ENCODE measurements around the gene NCOR2. TPM values are rescaled to one million over a fixed set of nuclear protein-coding genes. Genes with fewer than 3 reads are reported as not detected.
A peak's percentile ranks its signal among the peaks of the same experiment; 100 is the strongest.

The NCOR2 gene
- total RNA-seq, 8 experiments from 2014 or later: 17.9 to 125 (median 24.7) TPM

DNA sequence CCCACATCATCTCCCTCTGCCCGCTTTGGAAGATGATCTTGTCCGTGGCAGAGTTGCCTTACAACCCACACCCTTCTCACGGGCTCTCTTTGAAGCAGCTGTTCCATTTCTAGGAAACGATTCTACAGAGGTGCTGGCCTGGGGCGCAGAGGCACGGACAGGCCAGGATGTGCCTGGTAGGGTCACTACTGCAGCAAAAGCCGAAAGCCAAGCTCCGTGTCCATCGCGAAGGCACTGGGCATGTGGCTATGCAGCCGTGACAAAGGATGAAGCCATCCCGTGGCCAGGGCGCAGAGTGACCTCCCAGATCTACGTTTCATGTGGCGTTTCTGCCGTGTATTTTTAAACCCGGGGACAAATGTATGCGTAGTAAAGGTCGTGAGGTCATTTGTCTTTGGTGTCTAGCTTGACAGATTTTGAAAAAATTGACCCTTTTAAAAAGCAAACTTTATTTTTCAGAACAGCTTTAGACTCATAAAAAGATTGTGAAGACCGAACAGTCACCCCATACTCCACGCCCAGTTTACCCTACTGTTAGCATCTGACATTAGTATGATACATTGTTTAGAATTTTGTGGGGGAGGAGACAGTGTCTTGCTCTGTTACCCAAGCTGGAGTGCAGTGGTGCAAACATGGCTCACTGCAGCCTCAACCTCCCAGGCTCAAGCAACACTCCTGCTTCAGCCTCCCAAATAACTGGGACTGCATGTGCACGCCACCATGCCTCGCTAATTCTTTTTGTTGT, 40.4 kb upstream of the NCOR2 start:
- in situ Hi-C loops (cut with MboI; ENCODE audit: low pct_unique_long_range_greater_than_20kb in 2 of 9, low sequenced_read_pairs in 9 of 9, unreplicated experiment in 9 of 9): no loop called here

DNA sequence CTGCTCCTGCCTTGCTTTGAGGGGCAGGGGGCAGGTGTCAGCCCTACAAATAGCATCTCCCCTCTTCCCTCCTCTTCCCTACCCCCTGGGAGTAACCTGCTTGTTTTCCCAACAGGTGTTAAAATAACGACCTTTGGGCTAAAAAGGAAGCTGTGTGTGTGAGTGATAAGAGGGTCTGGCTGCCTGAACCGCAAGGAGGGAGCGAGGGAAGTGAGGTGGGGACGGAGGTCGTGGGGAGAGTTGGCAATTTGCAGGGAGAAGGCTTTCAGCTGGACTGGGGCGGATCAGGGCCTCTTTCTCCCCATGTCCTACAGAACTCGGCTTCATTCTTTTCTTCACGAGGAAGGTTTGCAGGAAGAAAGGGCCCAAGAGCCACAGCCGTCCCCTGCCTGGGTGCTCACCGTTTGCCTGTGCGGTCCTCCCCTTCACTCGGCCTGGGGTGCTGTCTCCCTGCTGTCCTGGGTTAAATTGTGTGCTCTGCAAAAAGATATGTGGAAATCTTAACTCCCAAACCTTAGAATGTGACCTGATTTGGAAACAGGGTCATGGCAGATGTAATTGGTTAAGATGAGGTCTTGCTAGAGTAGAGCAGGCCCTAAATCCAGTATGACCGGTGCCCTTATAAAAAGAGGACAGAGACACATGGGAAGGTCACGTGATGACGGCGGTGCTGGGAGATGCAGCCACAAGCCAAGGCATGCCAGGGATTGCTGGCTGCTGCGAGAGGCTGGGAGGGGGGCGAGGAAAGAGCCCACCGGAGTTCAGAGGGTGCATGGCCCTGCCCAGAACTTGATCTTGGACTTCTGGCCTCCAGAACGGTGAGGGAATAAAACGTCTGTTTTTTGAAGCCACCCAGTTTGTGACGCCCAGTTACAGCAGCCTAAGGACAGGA, 38.7 kb upstream of the NCOR2 start:
- 20 to 100% (median 89%) methylated on average over 1 to 10 of the region's 22 CpGs; no CpG with 5 or more reads in 1 of the 10 experiments for WGBS, 10 experiments
- Histone ChIP-seq H3K27ac (no peak overlapping the region), H3K4me3 (no peak overlapping the region), H3K4me1 (replicated peaks in 1 of 2) (peaks cover 28 to 30% of the 10 kb centered on the region in 2 donors)
- in situ Hi-C loops (cut with MboI; ENCODE audit: low pct_unique_long_range_greater_than_20kb in 2 of 9, low sequenced_read_pairs in 9 of 9, unreplicated experiment in 9 of 9): no loop called here
- no peak for ATAC-seq (replicated peaks in 6 of 8)

More for the DNA sequence above, 40.4 kb upstream of the NCOR2 start:
- 80 to 100% (median 83%) methylated on average over 1 to 13 of the region's 23 CpGs; no CpG with 5 or more reads in 1 of the 10 experiments for WGBS, 10 experiments
- Histone ChIP-seq H3K4me3 (no peak overlapping the region), H3K27ac (peak overlapping the region in 1 of 2 donors; percentile 28), H3K4me1 (replicated peaks in 1 of 2) (peaks cover 26 to 29% of the 10 kb centered on the region in 2 donors)
- ATAC-seq (replicated peaks in 6 of 8): no peak

DNA sequence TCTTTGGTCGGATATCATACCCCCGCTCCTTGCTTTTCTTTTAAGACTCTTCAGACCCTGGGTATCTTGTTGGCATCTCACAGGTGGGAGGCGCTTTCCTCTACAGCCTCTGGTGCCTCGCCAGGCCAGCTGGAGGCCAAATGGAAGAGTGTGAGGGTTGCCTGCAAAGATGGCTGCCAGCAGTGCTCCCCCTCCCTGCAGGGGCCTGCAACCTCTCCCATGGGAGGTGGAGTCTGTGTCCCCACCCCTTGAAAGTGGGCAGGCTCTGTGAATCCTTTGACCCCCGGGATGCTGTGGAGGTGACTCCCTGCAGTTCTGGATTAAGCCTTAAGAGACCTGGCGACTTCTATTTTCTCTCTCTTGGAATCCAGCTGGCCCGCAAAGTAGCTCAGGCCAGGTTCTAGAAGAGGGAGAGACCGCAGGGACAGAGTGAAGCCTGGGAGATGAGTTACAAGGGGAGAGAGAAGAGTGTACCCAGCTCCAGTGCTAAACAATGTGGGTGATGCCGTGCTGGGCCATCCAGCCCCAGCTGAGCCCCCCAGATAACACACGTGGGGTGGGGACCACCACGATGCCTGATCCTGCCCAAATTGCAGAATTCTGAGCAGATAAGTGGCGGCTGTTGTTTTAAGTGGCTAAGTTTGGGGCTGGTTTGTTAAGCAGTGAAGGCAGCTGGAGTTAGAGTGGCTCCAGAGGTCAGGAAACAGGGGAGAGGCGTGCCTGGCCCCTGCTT, 37.9 kb upstream of the NCOR2 start:
- H3K27ac ChIP-seq: no peak overlapping the region

DNA sequence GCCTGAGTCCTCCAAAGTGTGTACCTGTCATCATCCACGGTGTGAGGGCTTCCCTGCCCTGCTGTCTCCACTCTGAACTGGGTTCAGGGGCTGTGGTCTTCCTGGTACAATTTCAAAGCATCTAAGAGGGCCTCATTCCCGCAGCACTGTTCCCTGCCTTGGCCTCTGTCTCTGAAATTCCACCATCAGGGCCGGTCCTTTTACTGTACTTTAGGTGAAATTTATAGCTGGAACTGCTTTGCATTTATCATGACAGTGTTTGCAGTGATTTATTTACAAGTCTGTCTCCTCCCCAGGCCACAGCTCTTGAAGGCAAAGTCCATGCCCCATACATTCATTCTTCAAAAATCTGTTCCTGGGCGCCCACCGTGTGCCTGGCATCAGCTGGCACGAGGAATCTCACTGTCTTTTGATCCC, 36.9 kb upstream of the NCOR2 start:
- in situ Hi-C loops (cut with MboI; ENCODE audit: low pct_unique_long_range_greater_than_20kb in 2 of 9, low sequenced_read_pairs in 9 of 9, unreplicated experiment in 9 of 9): no loop called here
- peak overlapping the region; percentile 19 to 69 for H3K27ac ChIP-seq
- ATAC-seq (replicated peaks in 6 of 8): peak; percentile 37 to 59 (median 52)
- WGBS, 10 experiments: 45 to 100% (median 71%) methylated on average over 1 to 3 of the region's 6 CpGs; no CpG with 5 or more reads in 3 of the 10 experiments
- H3K4me1 ChIP-seq (replicated peaks in 1 of 2): peaks cover 27 to 30% of the 10 kb centered on the region in 2 donors
- H3K4me3 ChIP-seq: no peak overlapping the region

More for the DNA sequence above, 37.9 kb upstream of the NCOR2 start:
- ATAC-seq (replicated peaks in 6 of 8): no peak
- Histone ChIP-seq H3K4me3 (no peak overlapping the region), H3K4me1 (replicated peaks in 1 of 2) (peaks cover 28 to 30% of the 10 kb centered on the region in 2 donors)
- in situ Hi-C loops (cut with MboI; ENCODE audit: low pct_unique_long_range_greater_than_20kb in 2 of 9, low sequenced_read_pairs in 9 of 9, unreplicated experiment in 9 of 9): no loop called here
- 57 to 95% (median 86%) methylated on average over 1 to 8 of the region's 13 CpGs; no CpG with 5 or more reads in 1 of the 10 experiments for WGBS, 10 experiments

DNA sequence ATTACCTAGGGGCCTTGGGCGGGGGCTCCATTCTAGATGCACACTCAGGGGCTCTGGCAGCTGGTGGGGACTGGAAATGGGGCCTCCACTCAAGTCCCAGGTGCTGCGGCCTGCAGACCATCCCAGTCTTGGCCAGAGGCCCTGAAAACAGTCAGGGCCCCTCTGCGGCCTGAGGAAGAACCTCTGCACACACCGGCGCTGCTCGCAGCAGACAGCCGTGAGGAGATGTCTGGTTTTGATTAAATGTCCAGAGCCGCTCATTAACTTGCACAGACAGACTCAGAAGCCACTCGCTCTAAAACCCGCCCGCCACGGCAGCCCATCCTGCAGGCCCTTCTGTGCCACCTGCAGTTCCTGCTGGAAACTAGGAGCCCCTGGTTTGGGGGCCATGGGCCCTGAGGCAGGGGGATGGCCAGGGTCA, 36.4 kb upstream of the NCOR2 start:
- in situ Hi-C loops (cut with MboI; ENCODE audit: low pct_unique_long_range_greater_than_20kb in 2 of 9, low sequenced_read_pairs in 9 of 9, unreplicated experiment in 9 of 9): no loop called here
- peaks cover 23 to 29% of the 10 kb centered on the region in 2 donors for H3K4me1 ChIP-seq (replicated peaks in 1 of 2)
- peak; percentile 7 to 91 (median 80) for ATAC-seq (replicated peaks in 6 of 8)
- no peak overlapping the region for H3K4me3 ChIP-seq
- 48 to 100% (median 80%) methylated on average over 1 to 6 of the region's 12 CpGs; no CpG with 5 or more reads in 7 of the 10 experiments for WGBS, 10 experiments
- H3K27ac ChIP-seq: peak overlapping the region; percentile 19 to 69

DNA sequence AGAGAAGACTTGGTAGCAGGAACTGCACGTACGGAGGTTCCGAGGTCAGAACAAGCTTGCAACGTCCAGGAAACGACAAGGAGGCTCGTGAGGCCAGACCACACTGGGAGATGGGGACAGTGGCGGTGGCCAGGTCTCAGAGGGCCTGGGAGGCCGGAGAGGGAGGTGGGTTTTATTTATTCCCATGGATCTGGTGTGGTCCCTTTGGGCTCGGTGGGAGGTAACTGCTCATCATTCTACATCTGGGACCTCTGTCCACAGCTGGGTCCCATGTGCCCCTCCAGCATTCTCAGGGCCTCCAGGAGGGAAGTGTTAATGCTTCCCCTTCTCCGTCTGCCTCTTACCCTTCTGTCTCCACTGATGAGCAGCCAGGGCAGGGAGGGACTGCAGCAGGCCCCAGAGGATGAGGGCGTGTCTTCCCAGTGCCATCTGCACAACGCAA, 35.7 kb upstream of the NCOR2 start:
- 22 to 100% (median 73%) methylated on average over 1 to 9 of the region's 12 CpGs; no CpG with 5 or more reads in 2 of the 10 experiments for WGBS, 10 experiments
- Histone ChIP-seq H3K4me3 (no peak overlapping the region), H3K27ac (no peak overlapping the region), H3K4me1 (replicated peaks in 1 of 2) (peaks cover 18 to 23% of the 10 kb centered on the region in 2 donors)
- in situ Hi-C loops (cut with MboI; ENCODE audit: low pct_unique_long_range_greater_than_20kb in 2 of 9, low sequenced_read_pairs in 9 of 9, unreplicated experiment in 9 of 9): no loop called here
- ATAC-seq (replicated peaks in 6 of 8): peak; percentile 26 to 83 (median 50)

DNA sequence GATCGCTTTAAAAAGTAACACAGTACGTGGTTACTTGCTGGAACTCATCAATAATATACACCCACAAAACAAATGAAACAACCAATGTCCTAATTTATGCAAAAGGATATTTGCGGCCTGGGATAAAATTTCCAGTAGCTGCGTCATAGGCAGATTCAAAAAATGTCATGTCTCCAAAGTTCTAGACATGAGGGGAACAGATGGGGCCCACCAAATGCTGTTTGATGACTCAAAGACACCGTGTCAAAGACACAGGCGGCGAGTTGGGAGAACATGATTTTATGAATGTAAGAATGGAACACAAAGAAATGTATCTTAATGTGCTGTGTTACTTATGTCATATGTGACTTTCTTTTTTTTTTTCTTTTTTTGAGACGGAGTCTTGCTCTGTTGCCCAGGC, 34.3 kb upstream of the NCOR2 start:
- 48 to 100% (median 88%) methylated on average over 3 to 8 of the region's 8 CpGs for WGBS, 10 experiments
- no peak overlapping the region for H3K27ac ChIP-seq

DNA sequence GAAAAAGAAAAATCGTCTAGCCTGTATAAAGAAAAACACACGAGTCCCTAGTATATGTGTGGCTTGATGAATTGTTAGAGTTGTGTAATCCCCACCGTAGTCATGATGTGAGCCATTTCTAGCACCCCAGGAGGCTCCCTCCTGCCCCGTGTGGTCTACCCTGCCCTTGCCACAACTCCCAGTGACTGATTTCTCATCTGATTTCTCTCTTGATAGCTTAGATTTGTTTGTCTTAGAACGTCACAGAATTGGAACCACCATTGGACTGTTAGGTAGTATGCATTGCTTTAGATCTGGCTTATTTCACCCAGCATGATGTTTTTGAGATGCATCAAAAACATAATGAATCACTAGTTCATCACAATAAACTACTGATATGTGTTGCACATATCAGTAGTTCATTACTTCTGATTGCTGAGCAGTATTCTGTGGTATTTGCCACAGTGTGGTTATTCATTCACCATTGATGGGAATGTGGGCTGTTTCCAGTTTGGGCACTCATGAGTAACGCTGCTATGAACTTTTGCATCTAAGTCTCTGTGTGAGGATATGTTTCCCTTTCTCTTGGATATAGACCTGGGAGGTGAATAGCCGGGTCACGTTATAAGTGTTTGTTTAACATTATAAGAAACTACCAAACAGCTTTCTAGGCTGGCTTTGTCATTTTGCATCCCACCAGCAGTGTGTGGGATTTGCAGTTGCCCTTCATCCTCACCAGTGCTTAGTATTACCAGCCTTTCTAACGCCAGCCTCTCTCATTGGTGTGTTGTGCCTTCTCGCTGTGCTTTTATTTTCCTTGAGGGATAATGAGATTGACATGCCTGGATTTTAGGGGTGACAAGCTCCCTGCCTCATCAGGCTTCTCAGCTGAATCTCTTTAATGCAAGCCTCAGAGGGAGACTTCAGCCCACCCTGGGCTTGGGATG, 31.9 kb upstream of the NCOR2 start:
- 32 to 87% (median 70%) methylated on average over 1 to 9 of the region's 10 CpGs; no CpG with 5 or more reads in 1 of the 10 experiments for WGBS, 10 experiments
- no peak for ATAC-seq (replicated peaks in 6 of 8)

More for the DNA sequence above, 34.3 kb upstream of the NCOR2 start:
- no peak overlapping the region for H3K4me3 ChIP-seq
- in situ Hi-C loops (cut with MboI; ENCODE audit: low pct_unique_long_range_greater_than_20kb in 2 of 9, low sequenced_read_pairs in 9 of 9, unreplicated experiment in 9 of 9): no loop called here
- H3K4me1 ChIP-seq (replicated peaks in 1 of 2): peaks cover 18% of the 10 kb centered on the region in 2 donors
- no peak for ATAC-seq (replicated peaks in 6 of 8)

DNA sequence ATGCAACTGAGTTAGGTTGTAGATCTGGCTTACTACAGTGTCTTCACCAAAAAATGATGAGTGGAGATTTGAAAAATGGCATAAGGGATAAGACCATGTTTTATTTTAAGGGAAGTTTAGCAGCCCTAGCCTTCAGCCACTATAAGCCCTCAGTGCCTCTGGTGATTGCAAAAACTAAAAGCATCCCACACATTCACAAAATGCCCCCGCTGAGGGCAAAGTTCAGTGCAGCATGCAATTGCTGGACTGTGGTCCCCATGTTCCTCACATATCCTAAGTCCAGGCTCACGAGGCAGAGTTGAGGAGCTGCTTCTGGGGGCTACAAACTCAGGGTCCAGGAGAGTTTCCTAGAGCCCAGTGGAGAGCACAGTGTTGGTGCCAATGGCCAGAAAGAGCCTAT, 29.6 kb upstream of the NCOR2 start:
- in situ Hi-C loops (cut with MboI; ENCODE audit: low pct_unique_long_range_greater_than_20kb in 2 of 9, low sequenced_read_pairs in 9 of 9, unreplicated experiment in 9 of 9): loop anchor here in 1 of 9 experiments (25.0 kb wide), 1 partner anchor 165 kb away; no protein-coding TSS in a partner anchor
- ATAC-seq (replicated peaks in 6 of 8): no peak
- Histone ChIP-seq H3K4me1 (replicated peaks in 1 of 2) (peaks cover 4 to 6% of the 10 kb centered on the region in 2 donors), H3K4me3 (no peak overlapping the region), H3K27ac (no peak overlapping the region)
- WGBS, 10 experiments: 80 to 88% (median 83%) methylated on average over 1 to 2 of the region's 2 CpGs; no CpG with 5 or more reads in 6 of the 10 experiments

More for the DNA sequence above, 31.9 kb upstream of the NCOR2 start:
- Histone ChIP-seq H3K4me3 (no peak overlapping the region), H3K27ac (no peak overlapping the region), H3K4me1 (replicated peaks in 1 of 2) (peaks cover 16 to 17% of the 10 kb centered on the region in 2 donors)
- in situ Hi-C loops (cut with MboI; ENCODE audit: low pct_unique_long_range_greater_than_20kb in 2 of 9, low sequenced_read_pairs in 9 of 9, unreplicated experiment in 9 of 9): loop anchor here in 1 of 9 experiments (25.0 kb wide), 1 partner anchor 163 kb away; no protein-coding TSS in a partner anchor

DNA sequence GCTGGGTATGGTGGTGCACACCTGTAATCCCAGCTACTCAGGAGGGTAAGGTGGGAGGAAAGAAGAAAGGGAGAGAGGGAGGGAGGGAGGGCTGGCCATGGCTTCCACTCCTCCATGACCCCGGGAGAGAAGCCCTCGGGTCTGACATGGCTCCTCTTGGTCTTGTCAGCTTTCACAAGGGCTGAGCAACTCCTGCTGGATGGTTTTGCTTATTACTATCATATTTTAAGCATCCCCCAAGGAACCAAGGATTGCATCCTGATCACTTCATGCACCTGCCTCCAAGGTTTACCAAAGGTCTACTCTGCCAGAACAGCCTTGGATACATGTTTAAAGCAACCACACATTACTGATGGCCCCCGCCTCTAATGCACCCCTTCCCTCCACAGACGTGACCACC, 28.0 kb upstream of the NCOR2 start:
- Histone ChIP-seq H3K4me1 (replicated peaks in 1 of 2) (peaks cover 4 to 6% of the 10 kb centered on the region in 2 donors), H3K27ac (no peak overlapping the region), H3K4me3 (no peak overlapping the region)
- in situ Hi-C loops (cut with MboI; ENCODE audit: low pct_unique_long_range_greater_than_20kb in 2 of 9, low sequenced_read_pairs in 9 of 9, unreplicated experiment in 9 of 9): loop anchor here in 1 of 9 experiments (25.0 kb wide), 1 partner anchor 167 kb away; no protein-coding TSS in a partner anchor
- ATAC-seq (replicated peaks in 6 of 8): no peak
- 75 to 100% (median 87%) methylated on average over 1 to 2 of the region's 4 CpGs; no CpG with 5 or more reads in 6 of the 10 experiments for WGBS, 10 experiments

DNA sequence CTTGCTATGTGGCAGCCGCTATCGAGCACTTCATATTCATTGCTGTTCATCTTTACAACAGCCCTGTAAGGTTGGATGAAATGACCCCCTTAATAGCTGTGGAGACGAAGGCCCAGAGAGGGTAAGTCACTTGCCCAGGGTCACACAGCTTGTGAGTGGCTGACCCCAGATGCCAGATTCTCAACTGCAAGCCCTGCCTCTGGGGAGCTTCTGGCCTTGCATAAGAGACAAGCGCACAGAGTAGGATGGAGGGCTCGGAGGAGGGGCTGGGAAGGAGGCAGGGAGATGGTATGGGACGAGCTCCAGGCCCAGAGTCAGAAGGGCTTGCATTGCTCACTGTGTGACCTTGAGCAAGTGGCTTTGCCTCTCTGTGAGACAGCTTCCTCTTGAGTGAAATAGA, 27.4 kb upstream of the NCOR2 start:
- in situ Hi-C loops (cut with MboI; ENCODE audit: low pct_unique_long_range_greater_than_20kb in 2 of 9, low sequenced_read_pairs in 9 of 9, unreplicated experiment in 9 of 9): loop anchor here in 1 of 9 experiments (25.0 kb wide), 1 partner anchor 167 kb away; no protein-coding TSS in a partner anchor
- peaks cover 4 to 6% of the 10 kb centered on the region in 2 donors for H3K4me1 ChIP-seq (replicated peaks in 1 of 2)

More for the DNA sequence above, 27.4 kb upstream of the NCOR2 start:
- Histone ChIP-seq H3K4me3 (no peak overlapping the region), H3K27ac (no peak overlapping the region)
- ATAC-seq (replicated peaks in 6 of 8): no peak
- 82 to 100% (median 100%) methylated on average over 1 to 3 of the region's 6 CpGs; no CpG with 5 or more reads in 5 of the 10 experiments for WGBS, 10 experiments

Data from motor neuron (in vitro differentiated cells).